H9 (cell line): Measurements from ENCODE around the gene CPLANE1. TPM values are rescaled to one million over a fixed set of nuclear protein-coding genes. Genes with fewer than 3 reads are reported as not detected.

Experiments
- DNase-seq: peaks from one replicate; pipeline ENCODE4 v3.0.0-alpha.2; 2017
- H2AFZ ChIP-seq: one replicate; pipeline ENCODE4 v1.6.1; 2013; ENCODE audit warnings: mild to moderate bottlenecking, low read length, control low read depth, moderate library complexity
- H2AK5ac ChIP-seq: 2 replicates; pipeline ENCODE4 v1.6.1; 2013; ENCODE audit warnings: low read length, control low read depth, mixed read lengths; ENCODE audit not compliant: insufficient read length
- H2BK120ac ChIP-seq: one replicate; pipeline ENCODE4 v1.6.1; 2013; ENCODE audit warnings: low read depth, mild to moderate bottlenecking, low read length, control low read depth, inconsistent platforms; ENCODE audit not compliant: poor library complexity, severe bottlenecking
- H2BK12ac ChIP-seq: 2 replicates; pipeline ENCODE4 v1.6.1; 2013; ENCODE audit warnings: low read length, control low read depth, mixed read lengths, low read depth; ENCODE audit not compliant: insufficient read length
- H2BK15ac ChIP-seq: 2 replicates; pipeline ENCODE4 v1.6.1; 2013; ENCODE audit warnings: low read depth, low read length, control low read depth
- H2BK20ac ChIP-seq: one replicate; pipeline ENCODE4 v1.6.1; 2013; ENCODE audit warnings: low read depth, mild to moderate bottlenecking, low read length, control low read depth, inconsistent platforms; ENCODE audit not compliant: poor library complexity, severe bottlenecking
- H2BK5ac ChIP-seq: 2 replicates; pipeline ENCODE4 v1.6.1; 2013; ENCODE audit warnings: low read length, control low read depth, mixed read lengths; ENCODE audit not compliant: insufficient read length
- H3K14ac ChIP-seq: 2 replicates; pipeline ENCODE4 v1.6.1; 2013; ENCODE audit warnings: low read length, control low read depth; ENCODE audit not compliant: insufficient read depth
- H3K18ac ChIP-seq: 2 replicates; pipeline ENCODE4 v1.6.1; 2013; ENCODE audit warnings: low read depth, mild to moderate bottlenecking, mixed read lengths, low read length, control low read depth; ENCODE audit not compliant: insufficient read length
- H3K23ac ChIP-seq: 2 replicates; pipeline ENCODE4 v1.6.1; 2013; ENCODE audit warnings: low read length, control low read depth, mixed read lengths, low read depth; ENCODE audit not compliant: insufficient read length
- H3K23me2 ChIP-seq: 2 replicates; pipeline ENCODE4 v1.6.1; 2013; ENCODE audit warnings: low read depth, mild to moderate bottlenecking, mixed read lengths, low read length, control low read depth; ENCODE audit not compliant: insufficient read length, poor library complexity, severe bottlenecking
- H3K27ac ChIP-seq: 2 replicates; pipeline ENCODE4 v1.5.1; 2013; ENCODE audit warnings: low read length, control low read depth, mixed read lengths, low read depth; ENCODE audit not compliant: insufficient read length
- H3K27me3 ChIP-seq: 2 replicates; pipeline ENCODE4 v1.6.1; 2013; ENCODE audit warnings: low read length, control low read depth, inconsistent platforms; ENCODE audit not compliant: insufficient read depth
- H3K4ac ChIP-seq: 2 replicates; pipeline ENCODE4 v1.6.1; 2013; ENCODE audit warnings: low read depth, mild to moderate bottlenecking, control low read depth, inconsistent platforms, low read length, moderate library complexity
- H3K4me1 ChIP-seq: 2 replicates; pipeline ENCODE4 v1.6.1; 2013; ENCODE audit warnings: low read length, control low read depth, inconsistent platforms; ENCODE audit not compliant: insufficient read depth
- H3K4me2 ChIP-seq: 2 replicates; pipeline ENCODE4 v1.6.1; 2013; ENCODE audit warnings: low read length, control low read depth, mixed read lengths; ENCODE audit not compliant: insufficient read length, insufficient read depth
- H3K56ac ChIP-seq: 2 replicates; pipeline ENCODE4 v1.6.1; 2013; ENCODE audit warnings: low read depth, mild to moderate bottlenecking, mixed read lengths, low read length, control low read depth; ENCODE audit not compliant: insufficient read length
- H3K79me1 ChIP-seq: 2 replicates; pipeline ENCODE4 v1.6.1; 2013; ENCODE audit warnings: low read depth, mild to moderate bottlenecking, moderate library complexity, low read length, control low read depth, inconsistent platforms; ENCODE audit not compliant: insufficient read depth, poor library complexity, severe bottlenecking
- H3K79me2 ChIP-seq: 2 replicates; pipeline ENCODE4 v1.6.1; 2013; ENCODE audit warnings: low read length, control low read depth, inconsistent platforms; ENCODE audit not compliant: insufficient read depth
- H3K9ac ChIP-seq: 2 replicates; pipeline ENCODE4 v1.6.1; 2013; ENCODE audit warnings: low read length, control low read depth, mixed read lengths; ENCODE audit not compliant: insufficient read length; ENCODE audit errors: extremely low read depth
- H3K9me3 ChIP-seq: one replicate; pipeline ENCODE4 v1.6.1; 2013; ENCODE audit warnings: low read depth, low read length, inconsistent platforms; ENCODE audit not compliant: control insufficient read depth
- H3T11ph ChIP-seq: one replicate; pipeline ENCODE4 v1.6.1; 2013; ENCODE audit warnings: mild to moderate bottlenecking, low read length, control low read depth, inconsistent platforms
- H4K20me1 ChIP-seq: one replicate; pipeline ENCODE4 v1.6.1; 2013; ENCODE audit not compliant: control insufficient read depth, insufficient read length, insufficient read depth
- H4K5ac ChIP-seq: 2 replicates; pipeline ENCODE4 v1.6.1; 2013; ENCODE audit warnings: low read depth, mild to moderate bottlenecking, mixed read lengths, low read length, control low read depth; ENCODE audit not compliant: insufficient read length
- H4K8ac ChIP-seq: replicated peaks from 2 replicates; pipeline ENCODE4 v1.6.1; 2013; ENCODE audit warnings: low read length, control low read depth, mixed read lengths, low read depth; ENCODE audit not compliant: insufficient read length
- H4K91ac ChIP-seq: 2 replicates; pipeline ENCODE4 v1.6.1; 2013; ENCODE audit warnings: low read depth, mild to moderate bottlenecking, moderate library complexity, mixed read lengths, low read length, control low read depth; ENCODE audit not compliant: insufficient read length
- H3K27ac Mint-ChIP-seq, 3 experiments: 2 replicates in 2 of 3; 3 replicates in 1 of 3; pipeline ENCODE4 v1.8.0; 2020 to 2021; ENCODE audit warnings: mixed read lengths in 3 of 3, mild to moderate bottlenecking in 1 of 3, moderate library complexity in 1 of 3
- H3K27me3 Mint-ChIP-seq: 2 replicates; pipeline ENCODE4 v1.8.0; 2021; ENCODE audit warnings: low read depth, mild to moderate bottlenecking, moderate library complexity, mixed read lengths
- H3K36me3 Mint-ChIP-seq, 3 experiments: 2 replicates in 2 of 3; 3 replicates in 1 of 3; pipeline ENCODE4 v1.8.0; 2020 to 2021; ENCODE audit warnings: low read depth in 3 of 3, mixed read lengths in 3 of 3; ENCODE audit not compliant: insufficient read depth in 1 of 3
- H3K4me1 Mint-ChIP-seq, 2 experiments: 2 replicates each; pipeline ENCODE4 v1.8.0; 2020; ENCODE audit warnings: mixed read lengths in 2 of 2
- H3K4me3 Mint-ChIP-seq, 2 experiments: 2 replicates in 1 of 2; 3 replicates in 1 of 2; pipeline ENCODE4 v1.8.0; 2020 to 2021; ENCODE audit warnings: mild to moderate bottlenecking in 2 of 2, mixed read lengths in 2 of 2, moderate library complexity in 1 of 2
- H3K9me3 Mint-ChIP-seq, 2 experiments: 2 replicates in 1 of 2; 3 replicates in 1 of 2; pipeline ENCODE4 v1.8.0; 2020; ENCODE audit warnings: mild to moderate bottlenecking in 2 of 2, mixed read lengths in 2 of 2, moderate library complexity in 1 of 2
- WGBS: extraction: QIAGEN DNeasy Blood & Tissue Kit; methylation state at CpG from one replicate; pipeline ENCODE4 v1.1.7; 2013; ENCODE audit warnings: missing lambda C conversion rate, low lambda C conversion rate, mixed read lengths; ENCODE audit not compliant: insufficient read length; ENCODE audit errors: extremely low coverage; 5-methylcytosine and 5-hydroxymethylcytosine counted together
- total RNA-seq: library from RNA; stranded (reverse); gene quantifications from 2 replicates; pipeline ENCODE4 v1.2.1, GENCODE V29; 2021
- TF ChIP-seq, protein P1 (sequence below): fragments of 200-600 bp; sonication (generic); conservative IDR thresholded peaks from 3 replicates; pipeline ENCODE4 v1.8.0; 2021; ENCODE audit warnings: antibody characterized with exemption, mild to moderate bottlenecking

The CPLANE1 gene
- total RNA-seq, 1 experiment from 2014 or later, result 11.6 TPM

DNA sequence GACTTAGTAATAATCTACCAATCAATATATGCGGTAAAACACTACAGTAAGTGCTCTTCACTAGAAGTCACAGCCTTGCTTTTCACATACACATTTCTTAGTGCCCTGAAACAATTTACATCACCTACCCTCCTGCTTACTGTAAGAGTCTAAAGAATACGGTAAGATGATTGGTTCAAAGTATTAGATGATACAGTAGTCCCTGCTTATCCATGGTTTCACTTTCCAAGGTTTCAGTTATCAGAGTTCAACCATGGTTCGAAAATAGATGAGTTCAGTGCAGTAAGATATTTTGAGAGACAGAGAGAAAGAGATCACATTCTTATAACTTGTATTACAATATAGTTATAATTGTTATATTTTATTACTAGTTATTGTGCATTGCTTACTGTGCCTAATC is 83.0 kb downstream of the CPLANE1 start:
- Histone ChIP-seq H3K23me2 (no peaks in the 10 kb centered on the region), H3K9me3 (no peaks in the 10 kb centered on the region), H4K91ac (no peak overlapping the region), H3K23ac (no peak overlapping the region), H2AK5ac (no peak overlapping the region), H3K27me3 (no peaks in the 10 kb centered on the region), H2BK15ac (no peak overlapping the region), H2AFZ (no peak overlapping the region), H3K79me1 (no peaks in the 10 kb centered on the region), H2BK20ac (no peak overlapping the region), H3K14ac (no peak overlapping the region), H2BK12ac (no peak overlapping the region), H3K4me2 (no peak overlapping the region), H3K4ac (no peak overlapping the region), H3K9ac (no peak overlapping the region), H4K8ac (no peak overlapping the region), H4K20me1 (no peaks in the 10 kb centered on the region), H3K18ac (no peak overlapping the region), H2BK120ac (no peak overlapping the region), H3K79me2 (no peaks in the 10 kb centered on the region), H3K27ac (no peak overlapping the region), H2BK5ac (no peak overlapping the region), H4K5ac (no peak overlapping the region), H3K4me1 (no peaks in the 10 kb centered on the region), H3T11ph (no peak overlapping the region), H3K56ac (no peak overlapping the region)
- no peaks in the 10 kb centered on the region for H3K9me3 Mint-ChIP-seq
- H3K36me3 Mint-ChIP-seq, result peaks cover 0 to 16% (median 14%) of the 10 kb centered on the region in 3 experiments; a peak in 5 of 7 replicates
- no peak for DNase-seq
- H3K27me3 Mint-ChIP-seq, result no peaks in the 10 kb centered on the region
- no CpG with 5 or more reads among the region's 3 CpGs for WGBS
- no peak overlapping the region for H3K27ac Mint-ChIP-seq
- TF ChIP-seq, protein P1, sequence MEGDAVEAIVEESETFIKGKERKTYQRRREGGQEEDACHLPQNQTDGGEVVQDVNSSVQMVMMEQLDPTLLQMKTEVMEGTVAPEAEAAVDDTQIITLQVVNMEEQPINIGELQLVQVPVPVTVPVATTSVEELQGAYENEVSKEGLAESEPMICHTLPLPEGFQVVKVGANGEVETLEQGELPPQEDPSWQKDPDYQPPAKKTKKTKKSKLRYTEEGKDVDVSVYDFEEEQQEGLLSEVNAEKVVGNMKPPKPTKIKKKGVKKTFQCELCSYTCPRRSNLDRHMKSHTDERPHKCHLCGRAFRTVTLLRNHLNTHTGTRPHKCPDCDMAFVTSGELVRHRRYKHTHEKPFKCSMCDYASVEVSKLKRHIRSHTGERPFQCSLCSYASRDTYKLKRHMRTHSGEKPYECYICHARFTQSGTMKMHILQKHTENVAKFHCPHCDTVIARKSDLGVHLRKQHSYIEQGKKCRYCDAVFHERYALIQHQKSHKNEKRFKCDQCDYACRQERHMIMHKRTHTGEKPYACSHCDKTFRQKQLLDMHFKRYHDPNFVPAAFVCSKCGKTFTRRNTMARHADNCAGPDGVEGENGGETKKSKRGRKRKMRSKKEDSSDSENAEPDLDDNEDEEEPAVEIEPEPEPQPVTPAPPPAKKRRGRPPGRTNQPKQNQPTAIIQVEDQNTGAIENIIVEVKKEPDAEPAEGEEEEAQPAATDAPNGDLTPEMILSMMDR, result no peak
- no peaks in the 10 kb centered on the region for H3K4me1 Mint-ChIP-seq
- H3K4me3 Mint-ChIP-seq, result no peak overlapping the region
